Measurements from ENCODE around the gene TCN2.
"Not testable (repeated sequence)": the region's sequence is repeated elsewhere in the genome, so short reads cannot be mapped to it uniquely, and the experiment has no call there.

Gene TCN2

DNA sequence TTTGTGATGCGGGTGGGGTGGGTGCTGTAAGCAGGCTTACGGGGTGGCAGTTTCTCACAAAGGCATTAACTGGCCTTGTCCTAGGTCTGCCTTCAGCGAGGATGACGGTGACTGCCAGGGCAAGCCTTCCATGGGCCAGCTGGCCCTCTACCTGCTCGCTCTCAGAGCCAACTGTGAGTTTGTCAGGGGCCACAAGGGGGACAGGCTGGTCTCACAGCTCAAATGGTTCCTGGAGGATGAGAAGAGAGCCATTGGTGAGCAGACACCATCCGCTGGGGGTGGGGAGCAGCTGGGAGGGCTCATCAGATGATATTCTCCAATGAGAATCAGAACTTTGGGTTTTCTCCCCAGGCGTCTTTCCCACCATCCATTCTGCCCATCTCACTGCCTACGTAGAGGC, 5.8 kb downstream of the TCN2 start:
- no peak for DNase-seq

DNA sequence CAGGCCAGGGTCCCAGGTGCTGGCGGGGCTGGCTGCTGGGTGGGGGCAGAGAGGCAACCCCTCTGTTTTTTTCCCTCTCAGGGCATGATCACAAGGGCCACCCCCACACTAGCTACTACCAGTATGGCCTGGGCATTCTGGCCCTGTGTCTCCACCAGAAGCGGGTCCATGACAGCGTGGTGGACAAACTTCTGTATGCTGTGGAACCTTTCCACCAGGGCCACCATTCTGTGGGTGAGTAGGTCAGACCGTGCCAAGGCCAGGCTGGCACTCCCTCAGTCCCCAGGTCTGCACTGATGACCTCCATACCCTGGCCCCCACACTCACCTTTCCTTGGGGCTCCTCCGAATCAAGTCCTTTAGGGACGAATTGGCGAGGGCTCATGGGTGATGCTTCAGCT, 7.3 kb downstream of the TCN2 start:
- DNase-seq: no peak

DNA sequence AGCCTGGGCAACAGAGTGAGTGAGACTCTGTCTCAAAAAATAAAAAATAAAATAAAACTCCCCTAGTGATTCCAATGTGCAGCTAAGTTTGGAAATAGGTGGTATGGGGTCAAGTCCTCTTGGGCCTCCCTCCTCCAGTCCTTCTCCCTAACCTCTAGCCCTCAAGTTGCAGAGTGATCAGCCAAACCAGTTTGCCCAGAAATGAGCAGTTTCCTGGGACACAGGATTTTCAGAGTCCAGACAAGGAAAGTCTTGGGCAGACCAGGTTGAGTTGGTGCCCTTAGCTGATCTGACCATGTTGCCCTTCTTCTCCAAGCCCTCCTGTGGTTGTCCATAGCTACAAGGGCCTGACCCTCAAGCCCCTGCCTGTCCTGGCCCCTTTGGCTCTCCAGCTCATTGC, 7.9 kb downstream of the TCN2 start:
- no peak for DNase-seq

DNA sequence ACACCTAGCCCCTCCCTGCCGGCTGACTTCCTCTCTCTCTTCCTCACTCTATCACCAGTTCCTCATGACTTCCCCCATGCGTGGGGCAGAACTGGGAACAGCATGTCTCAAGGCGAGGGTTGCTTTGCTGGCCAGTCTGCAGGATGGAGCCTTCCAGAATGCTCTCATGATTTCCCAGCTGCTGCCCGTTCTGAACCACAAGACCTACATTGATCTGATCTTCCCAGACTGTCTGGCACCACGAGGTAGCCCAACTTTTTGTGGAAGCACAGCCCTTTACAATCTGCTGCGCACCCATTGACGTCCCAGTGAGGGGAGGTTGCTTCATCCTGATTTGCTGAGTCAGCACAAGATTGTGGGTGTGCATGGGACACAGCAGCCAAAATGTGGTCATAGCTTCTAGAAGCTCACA, 8.6 kb downstream of the TCN2 start:
- DNase-seq: no peak

DNA sequence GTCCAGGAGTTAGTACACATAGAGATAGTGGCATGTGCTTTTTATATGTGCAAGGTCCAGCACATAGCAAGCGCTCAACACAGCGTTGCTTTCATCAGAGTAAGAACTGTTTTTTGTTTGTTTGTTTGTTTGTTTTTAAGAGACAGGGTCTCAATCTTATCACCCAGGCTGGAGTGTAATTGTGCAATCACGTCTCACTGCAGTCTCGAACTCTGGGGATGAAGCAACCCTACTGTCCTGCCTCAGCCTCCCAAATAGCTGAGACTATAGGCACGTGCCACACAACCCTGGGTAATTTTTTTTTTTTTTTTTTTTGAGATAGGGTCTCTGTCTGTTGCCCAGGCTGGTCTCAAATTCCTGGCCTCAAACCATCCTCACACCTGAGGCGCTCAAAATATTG, 10.8 kb downstream of the TCN2 start:
- no peak for DNase-seq

DNA sequence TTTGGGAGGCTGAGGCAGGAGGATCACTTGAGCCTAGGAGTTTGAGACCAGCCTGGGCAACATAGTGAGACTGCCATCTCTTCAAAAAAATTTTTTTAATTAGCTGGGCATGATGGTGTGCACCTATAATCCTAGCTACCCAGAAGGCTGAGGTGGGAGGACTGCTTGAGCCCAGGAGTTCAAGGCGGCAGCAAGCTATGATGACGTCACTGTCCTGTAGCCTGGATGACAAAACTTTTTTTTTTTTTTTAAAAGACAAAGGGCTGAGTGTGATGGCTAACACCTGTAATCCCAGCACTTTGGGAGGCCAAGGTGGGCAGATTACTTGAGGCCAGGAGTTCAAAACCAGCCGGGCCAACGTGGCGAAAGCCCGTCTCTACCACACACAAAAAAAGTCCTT, 12.9 kb downstream of the TCN2 start:
- DNase-seq: not testable (repeated sequence)

DNA sequence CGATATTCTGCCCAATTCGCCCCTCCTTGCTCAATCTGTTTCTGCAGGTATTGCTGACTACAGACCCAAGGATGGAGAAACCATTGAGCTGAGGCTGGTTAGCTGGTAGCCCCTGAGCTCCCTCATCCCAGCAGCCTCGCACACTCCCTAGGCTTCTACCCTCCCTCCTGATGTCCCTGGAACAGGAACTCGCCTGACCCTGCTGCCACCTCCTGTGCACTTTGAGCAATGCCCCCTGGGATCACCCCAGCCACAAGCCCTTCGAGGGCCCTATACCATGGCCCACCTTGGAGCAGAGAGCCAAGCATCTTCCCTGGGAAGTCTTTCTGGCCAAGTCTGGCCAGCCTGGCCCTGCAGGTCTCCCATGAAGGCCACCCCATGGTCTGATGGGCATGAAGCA, 19.4 kb downstream of the TCN2 start:
- DNase-seq: no peak

DNA sequence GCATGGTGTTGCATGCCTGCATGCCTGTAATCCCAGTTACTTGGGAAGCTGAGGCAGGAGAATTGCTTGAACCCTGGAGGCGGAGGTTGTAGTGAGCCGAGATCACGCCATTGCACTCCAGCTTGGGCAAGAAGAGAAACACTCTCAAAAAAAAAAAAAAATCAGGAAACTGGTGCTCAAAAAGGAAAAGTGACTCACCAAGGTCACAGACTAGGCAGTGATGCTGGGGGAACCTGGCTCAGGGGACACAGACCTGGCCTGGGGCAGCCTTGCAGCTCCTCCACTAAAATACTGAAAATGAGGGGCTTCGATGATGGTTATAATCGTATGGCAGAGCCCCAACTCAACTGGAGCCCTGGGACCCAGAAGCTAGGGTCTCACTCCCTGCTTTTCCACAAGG, 20.5 kb downstream of the TCN2 start:
- no peak for DNase-seq

DNA sequence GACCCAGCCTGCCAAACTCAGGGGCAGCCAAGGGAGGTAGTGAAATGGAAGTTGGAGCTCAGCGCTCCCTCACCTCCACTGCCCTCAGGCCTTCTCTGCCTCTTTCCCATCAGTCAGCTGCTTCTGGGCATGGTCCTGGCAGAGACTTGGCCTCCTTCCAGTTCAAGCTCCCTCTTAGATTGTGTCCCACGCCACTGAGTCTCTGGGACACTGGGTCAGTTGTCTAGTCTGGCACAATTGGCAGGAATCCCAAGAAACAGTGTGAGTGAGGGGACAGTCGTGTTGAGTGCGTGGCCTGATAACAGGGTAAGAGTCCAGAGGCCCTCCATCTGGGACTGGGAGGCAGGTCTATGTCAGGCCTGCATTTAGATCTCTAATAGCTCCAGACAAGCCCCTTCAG, 21.5 kb downstream of the TCN2 start:
- DNase-seq: no peak

DNA sequence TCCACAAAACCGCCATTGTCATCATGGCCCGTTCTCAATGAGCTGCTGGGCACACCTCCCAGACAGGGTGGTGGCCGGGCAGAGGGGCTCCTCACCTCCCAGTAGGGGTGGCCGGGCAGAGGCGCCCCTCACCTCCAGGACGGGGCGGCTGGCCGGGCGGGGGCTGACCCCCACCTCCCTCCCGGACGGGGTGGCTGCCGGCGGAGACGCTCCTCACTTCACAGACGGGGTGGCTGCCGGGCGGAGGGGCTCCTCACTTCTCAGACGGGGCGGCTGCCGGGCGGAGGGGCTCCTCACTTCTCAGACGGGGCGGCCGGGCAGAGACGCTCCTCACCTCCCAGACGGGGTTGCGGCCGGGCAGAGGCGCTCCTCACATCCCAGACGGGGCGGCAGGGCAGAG, 24.5 kb downstream of the TCN2 start:
- not testable (repeated sequence) for DNase-seq

DNA sequence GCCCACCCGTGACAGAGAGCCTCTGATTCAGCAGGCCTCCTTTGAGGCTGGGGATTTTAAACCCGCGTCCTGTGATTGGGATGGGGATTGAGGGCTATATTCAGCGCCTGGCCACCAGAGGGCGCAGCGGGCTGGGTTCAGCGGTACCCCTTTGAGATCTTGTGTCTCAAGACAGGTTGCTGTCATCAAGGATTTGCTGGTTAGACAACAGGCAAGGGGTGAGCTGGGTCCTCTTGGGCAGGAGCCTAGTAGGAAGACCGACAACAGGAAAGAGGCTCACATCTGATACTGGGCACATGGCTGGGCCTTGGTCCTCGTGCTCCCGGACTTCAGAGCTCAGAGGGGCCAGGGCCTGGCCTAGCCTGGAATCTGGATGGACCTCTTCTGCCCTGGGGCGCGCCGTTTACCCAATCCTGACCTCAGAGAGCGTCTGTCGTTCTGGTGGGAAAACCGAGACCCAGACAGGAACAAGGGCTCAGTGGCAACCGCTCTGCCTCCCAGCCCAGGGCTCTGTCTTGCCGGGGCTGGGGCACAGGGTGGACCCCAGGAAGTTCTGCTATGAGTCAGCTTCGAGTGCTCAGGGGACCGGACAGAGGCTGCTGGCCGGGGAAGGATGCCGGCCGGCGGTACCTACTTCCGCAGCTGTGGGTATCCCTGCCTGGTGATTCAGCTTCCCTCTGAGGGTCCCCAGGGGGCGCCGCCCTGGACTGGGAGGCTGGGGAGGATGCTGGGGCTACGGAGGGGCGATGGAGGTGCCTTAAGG, 27.7 kb downstream of the TCN2 start:
- peak; percentile 66 for DNase-seq

DNA sequence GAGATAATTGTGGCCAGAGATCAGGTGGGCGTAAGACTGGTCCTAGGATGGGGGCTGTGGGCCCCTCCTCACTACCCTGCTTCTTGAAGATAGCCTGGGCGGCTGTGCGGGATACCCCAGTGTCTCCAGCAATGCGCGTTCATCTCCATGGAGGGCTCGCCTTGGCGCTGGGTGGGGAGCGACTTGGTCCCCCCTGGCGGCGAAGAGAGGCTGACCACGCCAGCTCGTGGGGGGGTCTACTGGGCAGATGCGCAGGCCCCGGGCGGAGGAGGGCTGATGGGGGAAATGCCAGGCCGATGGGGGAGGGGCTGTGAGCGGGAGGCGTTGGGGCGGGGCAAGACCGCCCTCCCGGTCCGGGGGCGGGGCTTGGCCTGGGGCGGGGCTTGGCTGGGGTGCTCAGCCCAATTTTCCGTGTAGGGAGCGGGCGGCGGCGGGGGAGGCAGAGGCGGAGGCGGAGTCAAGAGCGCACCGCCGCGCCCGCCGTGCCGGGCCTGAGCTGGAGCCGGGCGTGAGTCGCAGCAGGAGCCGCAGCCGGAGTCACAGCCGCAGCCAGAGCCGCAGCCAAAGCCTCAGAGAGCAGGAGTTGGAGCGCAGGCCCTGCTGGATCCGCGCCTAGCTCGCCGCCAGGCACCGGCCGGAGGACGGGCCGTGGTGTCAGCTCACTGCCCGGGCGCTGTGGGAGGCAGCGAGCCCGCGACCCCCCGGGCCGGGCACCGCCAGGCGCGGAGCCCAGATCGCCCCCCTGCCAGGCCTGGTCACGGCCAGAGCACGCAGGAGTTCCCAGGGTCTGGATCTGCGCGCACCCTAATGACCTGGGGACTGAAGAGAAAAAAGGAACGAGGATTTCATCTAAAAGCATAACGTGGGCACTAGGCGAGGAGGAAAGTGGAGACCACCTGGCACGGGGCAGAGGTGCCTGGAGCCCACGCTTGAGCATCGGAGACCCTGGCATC, 28.6 kb downstream of the TCN2 start, which contains the start of gene SLC35E4:
TSS of gene SLC35E4 (plus strand) at position 509 of the 953 bp plus-strand sequence. CDS start 670 bp downstream, outside the sequence.
- DNase-seq: peak; percentile 68

DNA sequence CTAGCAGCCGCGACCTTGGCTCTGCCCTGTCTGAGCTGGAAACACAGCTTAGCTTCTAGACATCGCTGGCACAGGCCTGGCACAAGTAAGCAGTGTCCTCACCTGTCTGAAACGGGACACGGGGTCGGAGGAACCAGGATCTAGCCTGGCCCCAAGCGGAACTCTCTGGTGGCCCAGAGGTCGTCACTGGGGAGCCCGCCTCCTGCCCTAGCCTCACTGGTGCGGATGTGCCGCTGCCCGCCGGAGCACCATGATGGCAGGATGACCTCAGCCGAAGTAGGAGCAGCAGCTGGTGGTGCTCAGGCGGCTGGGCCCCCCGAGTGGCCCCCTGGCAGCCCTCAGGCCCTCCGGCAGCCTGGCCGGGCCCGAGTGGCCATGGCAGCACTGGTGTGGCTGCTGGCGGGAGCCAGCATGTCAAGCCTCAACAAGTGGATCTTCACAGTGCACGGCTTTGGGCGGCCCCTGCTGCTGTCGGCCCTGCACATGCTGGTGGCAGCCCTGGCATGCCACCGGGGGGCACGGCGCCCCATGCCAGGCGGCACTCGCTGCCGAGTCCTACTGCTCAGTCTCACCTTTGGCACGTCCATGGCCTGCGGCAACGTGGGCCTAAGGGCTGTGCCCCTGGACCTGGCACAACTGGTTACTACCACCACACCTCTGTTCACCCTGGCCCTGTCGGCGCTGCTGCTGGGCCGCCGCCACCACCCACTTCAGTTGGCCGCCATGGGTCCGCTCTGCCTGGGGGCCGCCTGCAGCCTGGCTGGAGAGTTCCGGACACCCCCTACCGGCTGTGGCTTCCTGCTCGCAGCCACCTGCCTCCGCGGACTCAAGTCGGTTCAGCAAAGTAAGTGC, 29.5 kb downstream of the TCN2 start:
- DNase-seq: no peak

DNA sequence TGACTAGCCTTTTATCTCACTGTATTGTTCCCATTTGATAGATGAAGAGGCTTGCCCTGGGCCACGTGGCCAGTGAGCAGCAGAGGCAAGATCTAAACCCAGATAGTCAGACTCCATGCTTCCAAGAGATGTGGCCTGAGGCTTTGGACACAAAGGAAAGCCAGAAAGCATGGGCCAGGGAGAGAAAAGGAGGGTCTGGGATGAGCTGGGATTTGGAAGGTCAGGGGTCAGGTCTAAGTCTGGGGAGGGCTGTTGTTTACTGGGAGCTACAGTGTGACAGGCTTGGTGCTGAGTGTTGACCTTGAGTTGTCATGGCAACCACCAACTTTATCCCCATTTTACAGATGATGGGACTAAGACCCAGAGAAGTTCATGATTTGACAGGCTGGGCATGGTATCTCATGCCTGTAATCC, 30.7 kb downstream of the TCN2 start:
- no peak for DNase-seq

DNA sequence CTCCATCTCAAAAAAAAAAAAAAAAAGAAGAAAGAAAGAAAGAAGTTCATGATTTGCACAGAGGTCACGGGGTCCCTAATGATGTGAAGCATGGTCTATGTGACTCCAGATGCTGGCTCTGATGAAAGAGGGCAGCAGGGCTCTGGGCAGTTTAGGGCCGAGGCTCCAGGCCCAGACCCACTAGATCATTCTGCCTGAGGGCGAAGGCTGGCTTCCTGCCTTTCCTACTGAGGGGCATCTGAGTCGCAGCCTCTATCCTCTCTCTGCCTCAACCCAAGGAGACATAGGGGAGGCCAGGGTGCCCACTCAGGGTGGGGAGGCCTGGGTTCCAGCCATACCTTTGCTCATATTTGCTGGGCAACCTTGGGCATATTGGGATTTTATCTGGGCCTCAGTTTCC, 33.4 kb downstream of the TCN2 start:
- DNase-seq: no peak

DNA sequence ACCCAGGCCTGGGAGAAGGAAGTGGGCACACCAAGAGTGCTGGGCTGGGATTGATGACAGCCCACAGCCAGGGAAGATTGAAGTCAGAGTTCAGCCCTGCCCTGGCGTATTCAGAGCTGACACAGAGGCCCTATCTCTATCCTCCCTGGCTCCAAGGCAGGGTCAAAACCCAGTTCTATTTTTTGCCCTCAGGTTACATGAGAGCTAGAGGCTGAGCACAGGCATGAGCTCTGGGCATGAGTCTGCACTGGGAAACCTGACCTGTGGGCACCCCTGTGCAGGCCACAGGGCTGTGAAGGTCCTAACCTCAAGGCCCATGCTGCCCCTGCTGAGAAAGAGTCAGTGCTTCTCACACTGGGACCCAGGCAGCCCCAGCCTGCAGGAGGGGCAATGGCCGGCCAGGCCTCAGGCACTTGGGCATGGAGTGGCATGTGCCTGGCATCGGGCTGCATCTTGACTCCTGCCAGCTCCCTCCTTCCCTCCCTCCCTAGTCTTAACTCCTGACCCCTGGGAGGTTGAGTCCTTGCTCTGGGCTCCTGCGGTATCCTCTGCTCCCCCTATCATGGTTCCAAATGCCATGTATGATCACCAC, 34.0 kb downstream of the TCN2 start:
- DNase-seq: no peak

DNA sequence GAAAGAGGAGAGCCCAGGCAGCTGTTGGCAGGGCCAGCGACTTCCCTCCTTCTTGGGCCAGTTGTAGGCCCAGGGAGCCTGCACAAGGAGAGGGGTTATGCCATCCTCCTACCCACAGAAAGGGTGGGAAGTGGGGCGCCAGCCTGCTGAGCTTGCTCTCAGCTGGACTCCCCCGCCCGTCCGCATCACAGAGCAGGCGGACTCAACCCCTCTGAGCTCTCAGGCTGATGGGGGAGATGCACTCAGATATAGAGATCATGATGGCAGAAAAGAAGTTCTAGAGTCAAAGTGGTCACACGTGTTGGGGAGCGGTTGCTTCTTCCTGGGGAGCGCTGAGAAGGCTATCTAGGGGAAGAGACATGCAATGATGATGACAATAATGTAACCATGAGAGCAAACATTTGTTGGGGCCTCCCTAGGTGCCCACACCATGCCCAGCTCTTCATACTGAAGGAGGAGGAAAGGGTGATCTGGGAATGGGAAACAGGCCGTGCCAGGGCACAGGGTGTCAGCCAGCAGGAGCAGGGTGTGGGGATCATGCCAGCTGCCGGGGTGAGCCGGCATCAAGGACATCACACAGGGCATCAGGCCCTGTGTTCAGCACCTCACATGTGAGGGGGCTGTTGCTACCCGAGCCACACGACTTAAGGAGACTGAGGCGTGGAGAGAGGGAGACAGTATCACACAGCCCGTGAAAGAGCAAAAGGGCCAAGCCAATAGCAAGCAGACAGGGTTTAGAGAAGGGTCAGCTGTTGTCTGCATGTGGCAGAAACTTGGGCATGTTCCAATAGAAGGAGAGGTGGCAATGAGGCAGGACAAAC, 36.3 kb downstream of the TCN2 start:
- no peak for DNase-seq

DNA sequence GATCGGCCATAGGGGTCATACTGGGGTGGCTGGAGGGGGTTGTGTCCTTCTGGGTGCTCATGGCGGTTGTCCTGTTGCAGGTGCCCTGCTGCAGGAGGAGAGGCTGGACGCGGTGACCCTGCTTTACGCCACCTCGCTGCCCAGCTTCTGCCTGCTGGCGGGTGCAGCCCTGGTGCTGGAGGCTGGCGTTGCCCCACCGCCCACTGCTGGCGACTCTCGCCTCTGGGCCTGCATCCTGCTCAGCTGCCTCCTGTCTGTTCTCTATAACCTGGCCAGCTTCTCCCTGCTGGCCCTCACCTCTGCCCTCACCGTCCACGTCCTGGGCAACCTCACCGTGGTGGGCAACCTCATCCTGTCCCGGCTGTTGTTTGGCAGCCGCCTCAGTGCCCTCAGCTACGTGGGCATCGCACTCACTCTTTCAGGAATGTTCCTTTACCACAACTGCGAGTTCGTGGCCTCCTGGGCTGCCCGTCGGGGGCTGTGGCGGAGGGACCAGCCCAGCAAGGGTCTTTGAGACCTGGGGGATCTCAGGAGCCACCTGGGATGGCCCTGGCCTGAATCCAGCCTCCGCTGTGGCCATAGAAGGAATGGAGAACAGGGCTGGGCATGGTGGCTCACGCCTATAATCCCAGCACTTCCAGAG, 39.7 kb downstream of the TCN2 start:
- DNase-seq: no peak

DNA sequence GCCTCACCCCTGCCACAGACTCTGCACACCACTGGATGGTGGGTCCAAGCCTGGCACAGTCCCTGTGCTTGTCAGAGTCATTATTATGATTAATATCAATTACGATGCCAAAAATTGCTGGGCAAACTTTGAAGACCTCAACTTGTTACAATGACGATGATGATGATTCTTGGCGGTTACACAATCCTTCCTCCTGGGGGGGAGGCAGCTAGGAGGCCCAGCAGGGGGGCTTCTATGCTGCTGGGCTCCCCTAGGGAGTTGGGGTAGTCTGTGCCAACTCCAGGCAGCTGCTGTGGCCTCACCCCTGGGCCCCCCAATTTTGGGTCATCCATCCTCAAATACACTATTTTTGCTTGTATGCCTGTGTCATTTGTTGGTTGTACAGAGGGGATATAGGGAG, 40.6 kb downstream of the TCN2 start:
- no peak for DNase-seq

DNA sequence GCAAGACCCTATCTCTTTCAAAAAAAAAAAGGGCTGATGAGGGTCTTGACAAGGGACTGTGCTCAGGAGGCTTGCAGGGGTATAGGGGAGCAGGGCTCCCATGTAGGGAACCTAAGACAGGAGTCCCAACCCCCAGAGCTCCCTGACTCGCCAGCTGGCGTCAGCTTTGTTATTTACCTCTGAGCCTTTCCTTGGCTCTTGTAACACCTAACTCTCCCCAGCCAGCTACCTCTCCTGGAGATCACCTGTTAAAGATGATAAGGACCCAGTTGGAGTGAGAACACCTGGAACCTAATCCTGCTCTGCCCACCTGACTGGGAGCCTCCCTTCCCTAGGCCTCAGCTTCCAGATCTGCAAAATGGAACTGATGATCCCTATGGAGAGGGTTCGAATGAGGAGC, 41.9 kb downstream of the TCN2 start:
- DNase-seq: no peak

DNA sequence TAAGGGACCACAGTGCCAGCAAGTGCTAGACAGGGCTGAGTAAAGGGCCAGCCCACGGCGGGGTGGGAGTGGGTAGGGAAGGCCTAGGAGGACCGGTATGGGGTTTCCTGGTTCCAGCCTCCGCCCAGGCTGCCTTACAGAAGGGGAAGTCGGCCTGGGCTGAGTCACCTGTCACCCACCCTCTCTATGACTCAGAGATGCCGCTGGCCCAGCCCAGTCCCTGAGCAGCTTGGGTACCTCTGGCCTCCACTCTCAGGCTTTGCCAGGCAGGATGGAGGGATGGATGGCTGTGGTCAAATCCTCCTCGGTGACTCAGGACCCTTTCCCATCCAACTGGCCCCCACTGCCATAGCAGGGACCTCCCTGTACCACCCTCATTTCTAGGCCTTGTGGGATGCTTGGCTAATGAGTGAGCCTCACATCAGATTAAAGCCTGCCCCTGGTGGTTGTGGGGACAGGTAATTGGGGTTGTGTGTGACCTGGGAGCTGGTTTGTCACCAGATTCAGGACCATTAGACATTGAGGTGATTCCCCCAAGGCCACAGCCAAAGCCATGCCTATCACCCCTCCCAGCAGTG, 42.5 kb downstream of the TCN2 start:
- DNase-seq: no peak
